ENCODE data around the gene MPND.

GRCh38 chr19:4354897-4355296, 11.5 kb downstream of the MPND start:
- no peak for TF ChIP-seq EZH2phosphoT487 (IDR thresholded peaks at IDR 0.05; ENCODE audit: borderline replicate concordance, low read depth, low read length)
- no peak for TF ChIP-seq CTCF (conservative IDR thresholded peaks at IDR 0.05; ENCODE audit: low read length)

All from OCI-LY7 (cell line).